Ovary (tissue), 3 donors: ENCODE measurements around the gene MMP14.

ENCODE experiments used
- CTCF ChIP-seq, 3 donors: fragments of 450-650 bp in 2 of 3; fragments of 200-600 bp in 1 of 3; IDR thresholded peaks; one replicate each; pipeline versions ENCODE4 v1.5.1 to v1.8.0; 2016 to 2022; ENCODE audit warnings: antibody characterized with exemption in 3 of 3, mild to moderate bottlenecking in 1 of 3
- EP300 ChIP-seq: sonication (generic); formaldehyde crosslinking; IDR thresholded peaks from one replicate; pipeline ENCODE4 v1.6.1; 2017; ENCODE audit warnings: antibody characterized with exemption
- donor health status: DM: no; HTN: no; CAD: no.

GRCh38 chr14:22856428-22856827, 20.0 kb downstream of the MMP14 start:
- no peak for TF ChIP-seq EP300
- TF ChIP-seq CTCF (IDR thresholded peaks at IDR 0.05): no peak
